OCI-M2 (cell line): ENCODE data around the gene MAGED1.
"Not testable (repeated sequence)": the region's sequence is repeated elsewhere in the genome, so short reads cannot be mapped to it uniquely, and the experiment has no call there.

ENCODE experiments used
- DNase-seq: peaks from one replicate; lab custom pipeline; 2025; ENCODE audit not compliant: unreplicated experiment; lab: John Stamatoyannopoulos, UW

MAGED1 gene

DNA sequence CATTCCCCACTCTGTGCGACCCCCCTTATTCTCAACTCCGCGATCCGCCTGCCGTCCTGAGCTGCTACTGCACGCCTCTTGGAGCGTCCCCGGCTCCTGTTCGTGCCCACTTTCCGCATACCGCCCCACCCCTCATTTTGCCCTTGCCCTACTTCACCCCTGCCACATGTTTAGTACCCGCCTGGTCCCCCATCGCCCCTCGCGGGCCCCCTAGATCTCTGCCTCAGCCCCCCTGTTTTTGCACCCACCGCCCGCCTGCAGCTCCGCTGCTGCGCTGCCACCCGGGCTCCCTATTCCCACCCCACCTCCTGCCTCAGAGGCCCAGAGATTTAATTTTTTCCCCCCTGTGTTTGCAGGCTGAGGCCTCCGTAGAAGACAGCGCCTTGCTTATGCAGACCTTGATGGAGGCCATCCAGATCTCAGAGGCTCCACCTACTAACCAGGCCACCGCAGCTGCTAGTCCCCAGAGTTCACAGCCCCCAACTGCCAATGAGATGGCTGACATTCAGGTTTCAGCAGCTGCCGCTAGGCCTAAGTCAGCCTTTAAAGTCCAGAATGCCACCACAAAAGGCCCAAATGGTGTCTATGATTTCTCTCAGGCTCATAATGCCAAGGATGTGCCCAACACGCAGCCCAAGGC lies 1.4 kb downstream of the MAGED1 start:
- DNase-seq: no peak

DNA sequence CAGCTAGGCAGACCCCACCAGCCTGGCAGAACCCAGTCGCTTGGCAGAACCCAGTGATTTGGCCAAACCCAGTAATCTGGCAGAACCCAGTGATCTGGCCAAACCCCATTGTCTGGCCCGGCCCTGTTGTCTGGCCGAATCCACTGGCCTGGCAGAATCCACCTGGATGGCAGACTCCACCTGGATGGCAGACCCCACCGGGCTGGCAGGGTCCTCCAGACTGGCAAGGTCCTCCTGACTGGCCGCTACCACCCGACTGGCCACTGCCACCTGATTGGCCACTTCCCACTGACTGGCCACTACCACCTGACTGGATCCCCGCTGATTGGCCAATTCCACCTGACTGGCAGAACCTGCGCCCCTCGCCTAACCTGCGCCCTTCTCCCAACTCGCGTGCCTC lies 3.2 kb downstream of the MAGED1 start:
- DNase-seq: no peak

DNA sequence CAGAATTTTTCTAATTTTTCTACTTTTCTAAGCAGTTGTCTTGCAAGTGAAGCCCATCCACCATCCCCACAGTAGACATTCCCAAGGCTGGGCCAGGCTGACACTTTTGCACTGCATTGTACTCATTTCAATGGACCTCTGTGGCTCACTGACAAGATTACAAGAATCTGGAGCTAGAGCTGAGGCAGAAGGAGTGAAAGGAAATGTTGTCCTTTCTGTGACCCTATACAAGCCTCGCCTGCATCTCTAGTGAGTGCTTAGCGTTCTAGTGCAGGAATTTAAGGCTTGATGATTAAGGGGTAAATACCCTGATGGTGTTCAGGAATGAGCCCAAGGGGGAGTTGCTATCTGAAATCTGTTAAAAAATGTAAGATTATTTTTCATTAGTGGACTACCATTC lies 6.3 kb downstream of the MAGED1 start:
- no peak for DNase-seq

DNA sequence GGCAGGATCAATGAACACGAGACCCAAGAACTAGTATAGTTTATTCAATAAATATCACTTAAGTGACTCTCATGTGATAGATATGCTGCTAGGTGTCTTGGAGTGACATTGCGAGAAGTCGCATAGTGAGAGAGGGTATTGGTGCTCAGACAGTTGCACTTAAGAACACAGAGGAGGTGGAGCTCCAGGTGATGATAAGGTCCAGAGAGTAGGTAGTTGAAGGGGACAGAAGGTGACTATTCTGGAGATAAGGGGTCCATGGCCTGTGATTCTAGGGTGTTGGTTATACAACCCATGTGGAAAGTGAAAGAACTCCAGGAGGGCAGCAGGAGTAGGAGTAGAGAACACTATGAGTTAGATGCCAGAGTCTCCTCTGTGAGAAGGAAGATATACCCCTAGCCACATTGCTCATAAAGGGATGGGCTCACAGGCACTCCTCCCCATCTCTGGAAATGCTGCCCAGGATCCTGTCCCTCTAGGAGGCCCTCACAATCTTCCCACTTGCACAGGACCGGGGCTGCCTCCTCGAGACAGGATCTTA lies 9.2 kb downstream of the MAGED1 start:
- DNase-seq: no peak

DNA sequence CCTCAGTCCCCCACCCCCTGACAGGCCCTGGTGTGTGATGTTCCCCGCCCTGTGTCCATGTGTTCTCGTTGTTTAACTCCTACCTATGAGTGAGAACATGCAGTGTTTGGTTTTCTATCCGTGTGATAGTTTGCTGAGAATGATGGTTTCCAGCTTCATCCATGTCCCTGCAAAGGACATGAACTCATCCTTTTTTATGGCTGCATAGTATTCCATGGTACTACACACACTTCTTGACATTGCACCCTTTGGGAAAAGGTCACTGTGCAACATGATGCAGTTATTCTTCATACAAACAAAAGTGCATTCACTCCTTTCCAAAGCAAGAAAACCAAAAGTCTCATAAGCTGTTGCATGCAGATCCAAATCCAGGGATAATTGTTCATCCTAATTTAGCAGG lies 11.7 kb downstream of the MAGED1 start:
- DNase-seq: not testable (repeated sequence)

DNA sequence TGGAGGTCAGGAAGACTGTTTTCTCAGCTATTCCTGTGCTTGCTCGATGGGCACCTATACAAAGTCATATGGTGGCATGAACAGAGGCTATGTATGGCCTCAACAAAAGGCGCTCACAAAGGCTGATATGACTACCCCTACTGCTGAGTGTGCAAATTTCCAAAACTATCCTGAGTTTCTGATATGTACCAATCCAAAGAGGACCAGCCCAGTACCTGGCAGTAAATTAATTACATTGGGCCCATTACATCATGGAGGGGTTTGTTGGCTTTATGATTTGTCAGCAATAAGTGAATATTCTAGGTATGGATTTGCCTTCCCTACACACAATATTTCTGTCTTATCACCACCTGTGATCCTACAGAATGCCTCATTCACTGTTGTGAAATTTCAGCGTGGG lies 12.3 kb downstream of the MAGED1 start:
- DNase-seq: no peak

DNA sequence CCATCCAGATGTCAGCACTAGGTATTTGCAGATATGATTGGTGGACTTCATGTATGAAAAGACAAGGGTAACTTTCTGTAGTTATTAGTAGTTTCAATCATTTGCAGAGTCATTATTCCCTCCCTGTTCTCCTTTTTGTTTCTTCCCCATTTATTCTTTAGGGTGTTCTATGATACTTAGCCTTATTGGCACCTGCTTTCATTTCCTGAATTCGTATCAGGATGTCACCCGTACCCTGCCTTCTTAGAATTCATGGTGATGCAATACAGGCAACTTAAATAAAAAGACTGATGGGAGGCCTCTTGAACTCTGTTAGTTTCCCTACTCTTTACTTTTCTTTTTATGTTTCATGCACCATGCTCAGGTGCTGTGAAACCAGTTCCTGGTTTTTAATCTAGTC lies 24.2 kb downstream of the MAGED1 start:
- DNase-seq: no peak

DNA sequence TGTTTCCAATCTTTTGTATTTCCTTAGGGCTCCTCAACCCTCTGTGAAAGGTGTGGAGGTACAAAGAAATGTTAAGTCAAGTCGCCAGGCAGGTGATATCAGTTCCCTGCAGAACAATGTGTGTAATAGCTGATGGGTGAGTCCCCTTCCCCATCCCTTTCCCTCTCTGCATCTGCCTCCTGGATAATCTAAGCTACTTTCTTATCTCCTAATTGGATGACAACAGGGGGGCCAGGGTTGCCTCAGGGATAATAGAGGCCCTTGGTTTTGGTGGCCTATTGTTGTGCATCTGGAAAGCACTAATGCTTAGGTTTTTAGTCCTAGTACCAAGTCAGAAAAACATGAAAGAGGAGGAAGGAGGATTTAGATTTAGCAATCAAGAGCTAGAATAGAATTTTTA lies 29.1 kb downstream of the MAGED1 start:
- DNase-seq: no peak

DNA sequence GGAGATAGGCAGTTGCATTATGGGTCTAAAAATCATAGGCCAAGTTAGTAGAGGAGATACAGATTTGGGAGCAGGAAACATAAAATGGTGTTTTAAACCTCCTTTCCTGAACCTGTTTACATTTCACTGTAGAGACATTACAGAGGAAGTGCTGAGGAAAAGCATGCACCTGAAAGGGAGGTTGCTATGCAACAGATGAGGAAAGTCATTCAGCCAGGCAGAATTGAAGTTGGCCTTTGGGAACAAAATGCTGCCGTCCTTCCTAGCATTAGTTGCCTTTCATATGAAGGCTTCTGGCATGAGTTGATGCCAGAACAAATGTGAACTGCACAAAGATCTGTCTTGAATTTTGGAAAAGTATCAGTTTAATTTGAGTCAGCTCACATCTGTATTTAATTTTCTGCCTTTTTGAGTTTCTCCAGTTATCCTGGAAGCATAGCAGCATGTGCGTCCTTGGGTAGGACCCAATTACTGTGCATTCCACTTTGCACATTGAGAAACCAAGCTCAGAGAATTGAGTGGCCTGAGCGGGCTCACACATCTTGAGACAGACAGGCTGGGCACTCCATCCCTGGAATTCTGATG lies 38.2 kb downstream of the MAGED1 start:
- DNase-seq: no peak
